HG03565 (cell line): ENCODE results near the gene BBS2.

Experiments
- ATAC-seq: cut with Tn5 transposase; IDR thresholded peaks from one replicate; pipeline ENCODE4 v1.9.1; 2021; ENCODE audit warnings: mild to moderate bottlenecking, moderate library complexity; ENCODE audit not compliant: unreplicated experiment

Gene BBS2, protein sequence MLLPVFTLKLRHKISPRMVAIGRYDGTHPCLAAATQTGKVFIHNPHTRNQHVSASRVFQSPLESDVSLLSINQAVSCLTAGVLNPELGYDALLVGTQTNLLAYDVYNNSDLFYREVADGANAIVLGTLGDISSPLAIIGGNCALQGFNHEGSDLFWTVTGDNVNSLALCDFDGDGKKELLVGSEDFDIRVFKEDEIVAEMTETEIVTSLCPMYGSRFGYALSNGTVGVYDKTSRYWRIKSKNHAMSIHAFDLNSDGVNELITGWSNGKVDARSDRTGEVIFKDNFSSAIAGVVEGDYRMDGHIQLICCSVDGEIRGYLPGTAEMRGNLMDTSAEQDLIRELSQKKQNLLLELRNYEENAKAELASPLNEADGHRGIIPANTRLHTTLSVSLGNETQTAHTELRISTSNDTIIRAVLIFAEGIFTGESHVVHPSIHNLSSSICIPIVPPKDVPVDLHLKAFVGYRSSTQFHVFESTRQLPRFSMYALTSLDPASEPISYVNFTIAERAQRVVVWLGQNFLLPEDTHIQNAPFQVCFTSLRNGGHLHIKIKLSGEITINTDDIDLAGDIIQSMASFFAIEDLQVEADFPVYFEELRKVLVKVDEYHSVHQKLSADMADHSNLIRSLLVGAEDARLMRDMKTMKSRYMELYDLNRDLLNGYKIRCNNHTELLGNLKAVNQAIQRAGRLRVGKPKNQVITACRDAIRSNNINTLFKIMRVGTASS

DNA sequence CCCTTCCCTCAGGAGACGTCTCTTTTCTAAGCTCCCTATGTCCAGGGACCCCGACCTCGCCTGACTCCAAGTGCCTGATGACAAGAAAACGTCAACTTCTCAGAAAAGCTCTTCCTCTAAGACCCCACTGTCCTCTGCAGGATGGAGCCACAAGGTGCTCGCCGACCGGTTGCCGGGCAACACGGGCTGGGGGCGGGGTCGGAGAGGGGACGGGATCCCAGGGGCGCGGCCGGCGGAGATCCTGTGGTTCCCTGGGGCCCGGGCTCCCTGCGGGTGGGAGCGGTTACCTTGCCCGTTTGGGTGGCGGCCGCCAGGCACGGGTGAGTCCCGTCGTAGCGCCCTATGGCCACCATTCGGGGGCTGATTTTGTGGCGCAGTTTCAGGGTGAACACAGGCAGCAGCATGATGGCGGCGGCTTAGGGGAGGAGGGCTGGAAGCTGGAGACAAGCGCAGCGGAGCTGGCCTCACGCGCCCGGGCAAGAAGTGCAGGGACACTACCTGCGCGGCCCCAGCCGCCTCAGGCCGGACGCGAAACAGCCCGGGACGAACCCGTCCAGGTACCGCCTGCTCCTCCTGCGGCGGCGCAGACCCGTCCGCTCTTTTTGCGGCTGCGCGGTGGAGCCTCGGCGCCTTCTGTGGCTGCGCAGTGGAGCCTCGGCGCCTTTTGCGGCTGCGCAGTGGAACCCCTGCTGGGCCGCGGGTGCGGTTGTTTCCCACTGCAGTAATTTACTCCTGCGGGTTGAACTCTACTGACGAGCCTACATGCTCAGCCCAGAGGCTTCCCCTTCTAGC, at the start of gene BBS2:
BBS2 (minus strand) TSS at position 566 of the 792 bp plus-strand sequence; CDS start at position 404, 162 bp downstream.
- ATAC-seq, result peak; percentile 78

DNA sequence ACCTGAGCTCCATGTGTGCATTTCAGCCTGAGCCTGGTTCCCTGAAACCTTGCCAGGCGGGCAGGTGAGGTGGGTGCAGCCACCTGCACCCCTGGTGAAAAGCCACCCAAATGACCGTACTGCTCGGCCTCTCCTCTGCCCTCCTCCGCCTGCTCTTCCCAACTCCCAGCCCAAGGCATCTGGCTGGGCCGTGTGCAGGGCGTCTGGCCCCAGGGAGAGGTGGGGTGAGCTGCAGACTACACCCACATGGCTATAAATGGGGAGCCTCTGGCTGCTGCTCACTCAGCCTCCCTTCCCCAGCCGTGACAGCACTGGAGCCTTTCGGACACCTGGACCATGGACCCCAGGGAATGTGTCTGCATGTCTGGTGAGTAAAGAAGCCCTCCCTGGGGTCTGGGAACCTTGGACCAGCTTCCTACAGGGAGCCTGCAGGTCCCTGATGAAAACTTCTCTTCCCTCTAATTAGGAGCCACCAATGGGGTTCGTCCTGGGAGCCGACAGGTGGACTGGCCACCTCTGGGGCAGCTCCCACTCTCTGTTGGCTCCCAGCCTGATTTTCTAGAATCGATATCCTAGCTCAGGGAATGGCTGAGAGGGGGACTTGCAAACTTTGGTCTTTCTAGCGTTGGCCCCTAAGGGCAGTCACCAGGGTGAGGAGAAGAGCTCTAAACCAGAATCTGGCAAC, 45.1 kb upstream of the BBS2 start, which contains the start of gene MT4:
MT4 (plus strand) TSS at position 281 of the 685 bp plus-strand sequence; CDS start at position 337, 56 bp downstream.
- no peak for ATAC-seq

DNA sequence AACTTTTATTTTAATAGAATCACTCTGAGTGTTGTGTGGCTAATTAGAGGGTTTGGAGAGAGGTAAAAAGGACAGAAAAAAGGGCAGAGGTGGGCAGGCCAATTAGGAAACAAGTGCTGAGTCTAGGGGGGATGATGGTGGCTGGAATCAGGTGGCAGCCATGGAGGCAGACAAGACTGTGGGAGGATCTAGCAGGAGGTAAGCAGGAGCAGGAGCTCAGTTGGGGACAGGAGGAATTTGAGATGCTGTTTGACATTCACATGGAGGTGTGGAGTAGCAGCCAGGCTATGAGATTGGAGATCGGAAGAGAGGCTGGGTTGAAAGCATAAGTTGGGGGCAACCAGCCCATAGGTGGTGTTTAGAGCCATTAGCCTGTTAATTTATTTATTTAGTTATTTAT, 41.3 kb upstream of the BBS2 start:
- ATAC-seq, result no peak

DNA sequence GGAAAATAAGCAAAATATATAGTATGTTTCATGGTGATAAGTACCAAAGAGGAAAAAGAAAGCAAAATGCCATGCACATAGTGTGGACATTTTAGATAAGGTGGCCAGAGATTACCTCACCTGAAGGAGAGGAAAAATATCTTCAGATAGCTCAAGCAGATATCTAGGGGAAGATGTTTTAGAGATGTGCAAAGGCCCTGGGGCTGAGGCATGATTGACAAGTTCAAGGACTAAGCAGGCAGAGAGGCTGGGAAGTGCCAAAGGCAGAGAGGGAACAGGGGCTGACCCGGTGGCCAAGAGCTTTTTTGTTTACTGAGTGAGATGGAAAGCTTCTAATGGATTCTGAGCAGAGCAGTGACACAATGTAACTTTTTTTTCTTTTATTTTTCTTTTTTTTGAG, 40.6 kb upstream of the BBS2 start:
- ATAC-seq, result no peak

DNA sequence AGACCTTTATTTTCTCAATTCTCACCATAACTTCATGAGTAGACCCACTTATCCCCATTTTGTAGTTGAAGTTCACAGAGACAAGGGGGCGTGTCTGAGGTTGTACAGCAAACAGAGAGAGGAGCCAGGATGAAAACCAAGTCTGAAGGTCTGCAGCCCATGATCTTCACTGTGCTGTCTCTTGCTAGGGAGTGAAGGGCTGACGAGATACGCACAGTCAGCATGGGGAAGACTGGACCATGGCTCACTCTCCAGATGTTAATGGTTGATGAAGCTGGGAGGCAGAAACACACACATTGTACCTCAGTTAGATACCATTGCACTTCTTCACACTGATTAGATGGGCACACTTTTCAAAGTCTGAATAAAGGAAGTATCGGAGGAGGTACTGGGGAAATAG, 39.3 kb upstream of the BBS2 start:
- no peak for ATAC-seq

DNA sequence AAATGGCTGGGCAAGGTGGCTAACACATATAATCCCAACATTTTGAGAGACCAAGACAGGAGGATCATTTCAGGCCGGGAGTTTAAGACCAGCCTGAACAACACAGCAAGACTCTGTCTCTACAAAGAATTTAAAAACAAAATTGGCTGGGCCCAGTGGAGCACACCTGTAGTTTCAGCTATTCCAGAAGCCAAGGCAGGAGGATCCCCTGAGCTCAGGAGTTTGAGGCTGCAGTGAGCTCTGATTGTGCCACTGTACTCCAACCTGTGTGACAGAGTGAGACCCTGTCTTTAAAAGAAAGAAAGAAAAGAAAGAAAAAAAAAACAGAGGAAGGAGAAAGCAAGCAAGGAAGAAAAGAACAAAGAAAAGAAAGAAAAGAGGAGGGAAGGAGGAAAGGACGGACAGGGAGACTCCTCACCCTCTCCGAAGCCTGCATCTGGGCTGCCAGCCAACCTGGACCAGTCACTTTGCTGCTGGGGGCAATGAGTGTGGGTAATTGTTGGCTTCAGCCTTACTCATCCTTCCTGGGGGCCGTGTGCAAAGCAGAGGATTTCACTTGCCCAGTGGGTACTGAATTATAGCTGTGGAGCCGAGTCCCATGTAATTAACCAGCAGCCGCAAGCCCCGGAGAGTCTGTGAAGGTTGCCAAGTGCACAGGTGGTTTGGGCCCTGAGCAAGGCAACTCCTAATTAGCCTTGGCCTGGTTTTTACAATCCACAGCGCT, 38.4 kb upstream of the BBS2 start:
- no peak for ATAC-seq

DNA sequence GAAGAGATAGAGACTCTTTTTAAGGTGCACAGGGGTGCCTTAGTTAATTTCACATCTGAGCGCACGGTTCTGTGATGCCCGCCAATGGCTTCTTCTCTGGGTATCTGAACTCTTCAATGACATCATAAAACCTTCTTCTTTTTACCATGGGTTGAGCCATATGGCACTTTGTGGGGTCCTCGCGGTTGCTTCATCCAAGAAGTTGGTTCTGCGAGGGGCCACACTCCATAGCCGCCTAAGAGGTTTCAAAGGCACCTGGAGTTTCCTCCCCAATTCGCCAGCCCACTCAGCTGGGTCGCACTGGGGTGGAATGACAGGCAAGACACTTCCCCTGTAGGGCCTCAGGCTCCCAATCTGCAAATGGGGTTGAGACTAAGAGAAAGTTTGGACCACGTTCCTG, 34.6 kb upstream of the BBS2 start:
- no peak for ATAC-seq

DNA sequence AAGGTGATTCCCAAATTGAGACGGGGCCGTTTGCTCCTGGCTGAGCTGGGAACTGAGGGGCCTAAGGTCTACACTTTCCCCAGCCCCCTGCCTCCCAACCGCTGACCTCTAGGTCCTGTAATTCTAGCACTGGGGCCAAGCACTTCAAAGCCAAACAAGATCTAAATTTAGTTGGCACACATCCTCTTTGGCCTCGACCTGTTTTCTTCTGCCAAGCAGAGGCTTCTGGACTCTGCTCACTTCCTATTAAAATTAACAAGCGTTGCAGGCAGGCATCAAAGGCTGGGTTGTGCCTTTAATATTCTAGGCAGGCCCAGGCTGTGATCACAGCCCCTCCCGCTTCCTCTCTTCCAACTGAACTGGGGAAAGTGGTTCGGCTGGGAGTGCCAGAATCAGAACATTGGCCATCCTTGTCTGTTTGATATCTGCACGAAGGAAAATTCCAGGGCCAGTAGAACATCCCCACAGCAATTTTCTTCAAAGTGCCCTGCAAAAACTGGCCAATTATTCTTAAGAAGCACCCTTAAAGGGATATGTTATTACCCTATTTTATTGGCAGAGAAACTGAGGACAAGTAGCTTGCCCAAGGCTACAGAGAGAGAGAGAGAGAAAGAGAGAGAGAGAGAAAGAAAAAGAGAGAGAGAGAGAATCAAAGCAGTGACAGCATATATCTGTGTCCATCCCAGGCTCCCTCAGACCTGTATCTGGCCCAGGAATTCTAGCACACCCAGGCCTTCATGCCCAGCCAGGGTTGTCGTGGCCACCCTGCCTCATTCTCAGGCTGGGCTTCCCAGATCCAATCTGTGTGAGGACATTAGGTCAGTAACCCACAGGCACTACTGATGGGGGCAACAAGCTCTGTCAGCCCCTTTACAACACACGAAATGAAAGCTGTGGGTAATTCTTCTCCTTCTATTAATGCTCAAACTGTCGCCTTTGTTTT, 32.2 kb upstream of the BBS2 start:
- no peak for ATAC-seq

DNA sequence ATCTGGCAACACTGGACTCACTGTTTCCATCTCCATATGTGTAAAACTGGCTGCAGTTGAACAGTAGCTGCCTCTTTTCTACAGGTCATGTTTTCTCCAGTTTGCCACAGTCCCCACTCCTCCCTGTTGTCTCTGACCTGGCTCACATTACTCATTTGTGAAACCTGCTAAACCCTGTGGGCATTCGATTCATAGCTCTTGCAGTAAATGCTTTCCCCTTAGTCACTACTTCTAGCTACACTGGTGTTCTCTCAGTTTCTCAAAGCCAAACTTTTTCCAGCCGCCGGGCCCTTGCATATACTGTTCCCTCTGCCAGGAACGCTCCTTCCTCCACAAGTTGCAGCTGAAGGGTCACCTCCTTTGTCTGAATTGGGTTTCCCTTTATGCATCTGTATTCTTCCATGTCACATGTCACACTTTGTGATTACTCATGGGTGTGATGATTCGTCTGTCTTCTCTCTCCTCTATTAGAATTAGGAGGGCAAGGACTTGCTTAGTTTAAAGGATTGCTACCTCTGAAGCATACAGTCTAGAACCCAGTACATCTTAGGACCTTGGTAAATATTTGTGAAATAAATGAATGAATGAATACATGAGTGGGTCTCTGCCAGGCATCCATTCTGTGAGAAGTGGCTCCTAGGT, 30.0 kb upstream of the BBS2 start:
- no peak for ATAC-seq

DNA sequence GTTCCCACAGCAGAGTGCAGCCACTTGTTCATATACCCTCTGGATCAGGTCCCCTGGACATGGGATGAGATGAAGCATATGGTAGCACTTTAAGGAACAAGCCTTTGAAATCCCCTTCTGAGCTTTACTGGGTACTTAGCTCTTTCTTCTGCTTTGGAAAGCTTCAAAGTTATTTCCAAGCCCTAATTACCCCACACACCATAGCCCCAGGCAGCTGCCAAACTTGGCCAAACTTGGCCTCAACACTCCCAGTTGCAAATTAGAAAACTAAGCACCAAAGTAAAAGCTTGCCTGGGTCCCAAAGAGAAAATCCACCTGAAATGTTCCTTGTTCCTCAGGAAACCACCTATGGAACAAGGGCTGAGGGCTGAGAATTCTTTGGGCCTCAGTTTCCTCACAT, 29.3 kb upstream of the BBS2 start:
- ATAC-seq, result no peak

DNA sequence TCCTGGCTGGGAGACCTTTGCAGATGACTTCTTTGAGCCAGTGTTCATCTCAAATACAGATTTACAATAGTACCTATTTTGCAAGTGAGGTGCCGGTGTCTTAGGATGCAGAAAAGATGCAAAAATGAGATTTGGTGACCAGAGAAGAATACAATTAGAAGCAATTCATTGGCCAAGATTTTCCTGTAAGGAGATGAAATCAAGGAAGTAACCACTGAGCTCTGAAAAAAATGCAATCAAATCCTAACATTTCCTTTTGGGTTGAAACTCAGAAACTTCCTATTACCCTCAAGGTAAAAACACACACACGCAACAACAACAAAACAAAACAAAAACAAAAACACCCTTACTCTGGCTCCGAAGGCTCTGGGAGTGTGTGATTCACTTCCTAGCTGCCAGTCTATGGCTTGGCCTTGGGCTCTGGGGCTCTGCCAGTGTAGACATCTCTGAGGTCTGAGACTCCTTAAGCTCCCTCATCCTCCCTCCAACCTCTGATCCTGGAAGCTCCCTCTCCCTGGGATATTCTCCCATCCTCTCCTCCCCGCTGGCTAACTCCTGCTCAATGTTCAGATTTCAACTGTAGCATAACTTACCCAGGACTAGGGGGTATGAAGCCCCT, 28.2 kb upstream of the BBS2 start:
- ATAC-seq, result no peak

DNA sequence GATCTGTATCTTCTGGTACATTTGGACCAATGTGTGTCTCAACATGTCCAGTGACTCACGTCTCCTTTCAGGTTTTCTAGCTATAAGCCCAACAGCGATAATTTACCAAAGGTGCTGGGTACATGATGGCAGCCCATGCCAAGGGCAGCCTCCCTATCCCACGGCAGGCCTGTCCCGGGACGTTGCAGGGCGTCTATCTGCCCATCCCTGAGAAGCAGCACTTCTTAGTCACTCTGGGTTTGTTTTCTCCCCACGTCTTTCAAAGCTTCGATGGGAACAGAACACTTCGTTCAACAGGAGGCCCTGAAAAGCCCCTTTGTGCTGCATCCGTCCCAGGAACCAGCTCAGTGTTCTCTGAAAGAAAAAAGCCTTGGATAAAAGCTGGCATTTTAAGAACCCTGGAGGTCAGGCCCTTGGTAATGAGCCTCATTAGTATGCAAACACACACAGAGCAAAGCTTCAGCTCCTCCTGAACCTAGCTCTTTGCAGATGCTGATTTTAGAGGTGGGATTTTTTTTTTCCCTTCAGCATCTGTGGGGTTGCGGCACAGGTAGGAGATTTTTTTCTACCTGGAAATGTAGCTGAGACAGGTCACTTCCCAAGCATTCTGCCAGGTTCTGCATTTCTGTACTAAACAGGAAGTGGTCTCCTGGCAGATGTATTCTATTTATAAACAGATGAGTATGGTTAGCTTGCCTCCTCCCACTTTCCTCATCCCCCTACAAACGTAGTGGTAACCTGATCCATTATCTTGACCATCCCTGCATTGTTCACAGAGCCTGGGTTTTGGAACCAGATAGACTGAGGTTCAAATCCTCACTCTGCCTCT, 27.5 kb upstream of the BBS2 start:
- no peak for ATAC-seq

DNA sequence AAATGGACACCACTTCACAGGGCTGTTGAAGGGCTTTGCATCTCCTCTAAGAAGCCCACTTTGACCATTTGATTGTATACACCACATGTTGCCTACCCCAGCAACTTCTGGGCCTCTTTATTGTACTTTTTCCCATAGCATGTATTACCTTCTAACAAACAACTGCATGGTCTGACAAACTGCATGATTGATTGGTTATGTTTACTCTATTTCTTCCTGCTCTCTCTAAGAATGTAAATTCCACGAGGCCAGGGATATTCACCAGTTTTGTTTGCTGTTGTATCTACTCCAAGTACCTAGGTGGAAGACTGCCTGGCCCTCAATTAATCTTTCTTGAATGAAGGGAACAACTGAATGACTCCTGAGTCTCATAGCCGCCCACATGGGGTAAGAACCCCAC, 22.2 kb upstream of the BBS2 start:
- no peak for ATAC-seq

DNA sequence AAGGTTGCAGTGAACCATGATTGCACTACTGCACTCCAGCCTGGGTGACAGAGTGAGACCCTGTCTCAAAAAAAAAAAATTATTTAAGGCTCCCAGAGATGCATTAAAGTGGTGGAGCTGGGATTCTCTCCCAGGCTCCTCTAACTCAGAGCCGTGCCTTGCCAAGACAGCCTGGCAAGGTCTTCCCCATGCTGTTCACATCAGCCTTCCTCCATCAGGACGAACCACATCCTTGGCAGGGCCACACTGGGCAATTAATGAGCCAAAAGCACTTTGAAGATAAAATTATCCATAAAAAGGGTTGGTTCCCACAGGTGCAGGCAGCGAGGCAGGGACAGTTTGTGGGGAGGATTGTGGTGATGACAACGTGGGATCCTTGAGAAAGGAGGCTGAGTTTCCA, 19.8 kb upstream of the BBS2 start:
- no peak for ATAC-seq

DNA sequence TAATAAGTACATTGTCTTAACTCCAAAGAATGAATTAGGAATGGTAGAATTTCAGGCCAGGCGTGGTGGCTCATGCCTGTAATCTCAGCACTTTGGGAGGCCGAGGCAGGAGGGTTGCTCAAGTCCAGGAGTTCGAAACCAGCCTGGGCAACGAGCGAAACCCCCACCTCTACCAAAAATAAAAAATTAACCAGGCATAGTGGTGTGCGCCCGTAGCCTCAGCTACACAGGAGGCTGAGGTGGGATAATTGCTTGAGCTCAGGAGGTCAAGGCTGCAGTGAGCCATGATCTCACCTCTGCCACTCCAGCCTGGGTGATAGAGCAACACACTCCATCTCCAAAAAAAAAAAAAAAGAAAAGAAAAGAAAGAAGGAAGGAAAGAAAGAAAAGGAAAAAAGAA, 18.5 kb upstream of the BBS2 start:
- ATAC-seq, result no peak

DNA sequence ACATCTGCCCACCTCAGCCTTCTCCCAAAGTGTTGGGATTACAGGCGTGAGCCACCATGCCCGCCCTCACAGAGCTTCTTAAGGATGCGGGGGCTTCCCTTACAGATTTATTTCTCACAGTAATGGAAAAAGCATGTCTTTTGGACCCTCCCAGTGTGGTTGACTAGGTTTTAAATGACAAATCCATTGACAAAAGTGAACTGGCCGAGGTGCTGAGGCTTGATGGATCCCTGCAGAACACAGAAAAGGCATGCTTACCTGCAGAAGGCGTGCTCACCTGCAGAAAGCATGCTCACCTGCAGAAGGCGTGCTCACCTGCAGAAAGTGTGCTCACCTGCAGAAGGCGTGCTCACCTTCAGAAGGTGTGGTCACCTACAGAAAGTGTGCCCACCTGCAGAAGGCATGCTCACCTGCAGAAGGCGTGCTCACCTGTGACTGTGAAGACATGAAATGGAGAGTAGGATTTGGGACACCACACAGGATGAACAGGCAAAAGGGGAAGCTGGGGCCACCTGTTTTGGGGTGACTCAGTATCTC, 15.1 kb upstream of the BBS2 start:
- no peak for ATAC-seq

DNA sequence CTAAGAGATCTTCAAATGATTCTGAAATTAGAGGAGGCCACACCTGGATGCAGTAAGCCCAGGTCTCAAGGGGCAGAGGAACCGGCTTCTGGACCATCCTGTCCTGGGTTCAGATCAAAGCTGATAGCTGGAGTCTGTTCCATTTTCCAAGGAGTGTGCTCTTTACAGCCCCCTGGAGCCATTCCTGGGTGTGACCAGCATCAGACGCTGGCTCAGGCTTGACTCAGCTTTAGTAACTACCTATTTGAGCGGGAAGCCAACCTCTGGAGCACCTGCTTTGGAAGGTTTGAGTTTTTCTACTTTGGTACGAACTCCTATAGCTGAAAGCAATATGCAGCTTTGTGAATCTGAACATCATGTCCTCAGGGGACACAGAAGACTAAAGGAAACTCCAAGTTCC, 12.9 kb upstream of the BBS2 start:
- no peak for ATAC-seq
